ENCODE results near the gene MRPS18A.

The MRPS18A gene

GRCh38 chr6:43676962-43677606 lies 10.5 kb downstream of the MRPS18A start:
- TF ChIP-seq CTCF (IDR thresholded peaks at IDR 0.05; ENCODE audit: low read depth, low read length), result no peak
- no peak overlapping the region for H3K4me3 ChIP-seq (ENCODE audit: low read depth, low read length)

GRCh38 chr6:43674921-43675320 lies 12.7 kb downstream of the MRPS18A start:
- H3K4me3 ChIP-seq (ENCODE audit: low read depth, low read length), result no peak overlapping the region
- TF ChIP-seq CTCF (IDR thresholded peaks at IDR 0.05; ENCODE audit: low read depth, low read length), result no peak

- no peak overlapping the region for H3K4me3 ChIP-seq (ENCODE audit: low read depth, low read length)
- TF ChIP-seq CTCF (IDR thresholded peaks at IDR 0.05; ENCODE audit: low read depth, low read length), result no peak
These were observed 13.3 kb downstream of the MRPS18A start for GRCh38 chr6:43674291-43674690.

- no peak overlapping the region for H3K4me3 ChIP-seq (ENCODE audit: low read depth, low read length)
- no peak for TF ChIP-seq CTCF (IDR thresholded peaks at IDR 0.05; ENCODE audit: low read depth, low read length)
These were observed 14.0 kb downstream of the MRPS18A start for GRCh38 chr6:43673444-43674084.

GRCh38 chr6:43671801-43672690 lies 15.5 kb downstream of the MRPS18A start:
- no peak overlapping the region for H3K4me3 ChIP-seq (ENCODE audit: low read depth, low read length)
- TF ChIP-seq CTCF (IDR thresholded peaks at IDR 0.05; ENCODE audit: low read depth, low read length), result no peak

- TF ChIP-seq CTCF (IDR thresholded peaks at IDR 0.05; ENCODE audit: low read depth, low read length), result no peak
- no peak overlapping the region for H3K4me3 ChIP-seq (ENCODE audit: low read depth, low read length)
These were observed 16.4 kb downstream of the MRPS18A start for GRCh38 chr6:43671011-43671800.

Measured in WI38 (cell line).